GM19438 (cell line): Measurements from ENCODE around the gene ROBO1.
"Not testable (repeated sequence)": the region's sequence is repeated elsewhere in the genome, so short reads cannot be mapped to it uniquely, and the experiment has no call there.

Source experiments
- ATAC-seq: cut with Tn5 transposase; IDR thresholded peaks from one replicate; pipeline ENCODE4 v1.9.1; 2021; ENCODE audit warnings: low read depth; ENCODE audit not compliant: unreplicated experiment

Gene ROBO1

GRCh38 chr3:78732893-78733292 is 1034.9 kb downstream of the ROBO1 start:
- no peak for ATAC-seq

GRCh38 chr3:78732471-78732870 is 1035.3 kb downstream of the ROBO1 start:
- no peak for ATAC-seq

GRCh38 chr3:78729946-78730345 is 1037.9 kb downstream of the ROBO1 start:
- ATAC-seq: no peak

- no peak for ATAC-seq
These were observed 1039.2 kb downstream of the ROBO1 start for GRCh38 chr3:78728406-78729145.

- no peak for ATAC-seq
These were observed 1041.3 kb downstream of the ROBO1 start for GRCh38 chr3:78726545-78726944.

- ATAC-seq: no peak
These were observed 1042.0 kb downstream of the ROBO1 start for GRCh38 chr3:78725703-78726246.

- no peak for ATAC-seq
These were observed 1042.9 kb downstream of the ROBO1 start for GRCh38 chr3:78724859-78725258.

- not testable (repeated sequence) for ATAC-seq
These were observed 1043.4 kb downstream of the ROBO1 start for GRCh38 chr3:78724364-78724763.

- no peak for ATAC-seq
These were observed 1045.8 kb downstream of the ROBO1 start for GRCh38 chr3:78721771-78722543.

- no peak for ATAC-seq
These were observed 1049.1 kb downstream of the ROBO1 start for GRCh38 chr3:78718707-78719106.

GRCh38 chr3:78717041-78717440 is 1050.8 kb downstream of the ROBO1 start:
- ATAC-seq: no peak

- ATAC-seq: no peak
These were observed 1054.9 kb downstream of the ROBO1 start for GRCh38 chr3:78712941-78713340.

GRCh38 chr3:78712270-78712669 is 1055.5 kb downstream of the ROBO1 start:
- ATAC-seq: no peak

GRCh38 chr3:78708565-78709073 is 1059.2 kb downstream of the ROBO1 start:
- ATAC-seq: no peak

GRCh38 chr3:78707609-78708008 is 1060.2 kb downstream of the ROBO1 start:
- ATAC-seq: no peak

- ATAC-seq: no peak
These were observed 1060.8 kb downstream of the ROBO1 start for GRCh38 chr3:78706906-78707523.

GRCh38 chr3:78703944-78704343 is 1063.9 kb downstream of the ROBO1 start:
- no peak for ATAC-seq

- ATAC-seq: no peak
These were observed 1066.3 kb downstream of the ROBO1 start for GRCh38 chr3:78701537-78701936.

- ATAC-seq: no peak
These were observed 1069.4 kb downstream of the ROBO1 start for GRCh38 chr3:78698431-78698830.

- ATAC-seq: no peak
These were observed 1070.4 kb downstream of the ROBO1 start for GRCh38 chr3:78697426-78697825.

- no peak for ATAC-seq
These were observed 1077.0 kb downstream of the ROBO1 start for GRCh38 chr3:78690766-78691165.
